GM20431 (cell line): ENCODE measurements around the gene KCNMB1.
"Not testable (repeated sequence)": the region's sequence is repeated elsewhere in the genome, so short reads cannot be mapped to it uniquely, and the experiment has no call there.

Experiments
- in situ Hi-C: fragments of 300-500 bp; cut with MseI, MboI; formaldehyde crosslinking; loops from one replicate; pipeline ENCODE4 v1.15.0; 2020; ENCODE audit warnings: low sequenced_read_pairs; ENCODE audit not compliant: unreplicated experiment

The KCNMB1 gene

DNA sequence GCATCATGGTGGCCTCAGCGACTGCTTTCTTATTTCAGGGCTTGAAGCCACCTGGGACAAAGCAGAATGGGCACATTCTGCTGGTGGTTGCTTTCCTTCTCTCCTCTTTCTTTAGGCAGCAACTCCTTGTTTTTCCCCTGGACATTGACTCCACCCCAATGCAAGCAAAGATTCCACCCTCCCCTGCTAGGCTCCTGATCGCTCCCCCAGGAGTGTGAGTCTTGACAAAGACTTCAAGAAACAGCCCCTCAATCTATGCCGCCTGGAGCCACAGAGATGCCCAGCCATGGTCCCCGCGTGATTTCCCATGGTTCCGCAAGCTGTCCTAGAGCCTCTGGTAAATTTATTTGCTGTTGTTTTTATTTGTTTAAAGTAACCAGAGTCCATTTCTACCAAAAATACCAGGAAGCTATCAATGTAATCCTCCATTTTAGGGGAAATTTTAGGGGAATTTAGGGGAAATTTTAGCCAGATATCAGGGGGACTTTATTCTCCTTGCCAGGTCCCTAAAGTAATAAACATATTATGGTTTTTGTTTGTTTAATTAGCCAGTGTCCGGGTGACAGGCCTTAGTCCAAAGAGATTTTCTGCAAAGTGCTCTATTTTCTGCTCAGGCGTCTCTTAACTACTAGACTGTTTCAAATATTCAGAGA is 2.3 kb downstream of the KCNMB1 start:
- in situ Hi-C loops, result no loop called here

DNA sequence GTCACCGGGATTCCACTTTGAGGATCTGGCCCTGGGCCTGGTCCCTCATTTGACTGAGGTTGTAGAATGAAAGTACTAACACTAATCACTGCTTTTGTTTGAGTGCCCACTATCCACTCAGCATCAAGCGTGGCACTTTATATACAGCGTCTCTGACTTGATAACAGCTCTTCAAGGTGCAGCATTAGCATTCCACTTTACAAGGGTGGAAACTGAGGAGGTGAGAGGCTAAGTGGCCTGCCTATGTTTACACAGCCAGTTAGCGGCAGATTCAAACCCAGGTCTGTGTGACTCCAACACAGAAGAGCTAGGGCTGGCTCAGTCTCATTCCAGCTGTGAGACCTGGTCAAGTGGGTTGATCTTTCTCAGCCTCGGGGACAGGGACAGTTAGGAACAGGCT is 5.9 kb downstream of the KCNMB1 start:
- in situ Hi-C loops, result no loop called here

DNA sequence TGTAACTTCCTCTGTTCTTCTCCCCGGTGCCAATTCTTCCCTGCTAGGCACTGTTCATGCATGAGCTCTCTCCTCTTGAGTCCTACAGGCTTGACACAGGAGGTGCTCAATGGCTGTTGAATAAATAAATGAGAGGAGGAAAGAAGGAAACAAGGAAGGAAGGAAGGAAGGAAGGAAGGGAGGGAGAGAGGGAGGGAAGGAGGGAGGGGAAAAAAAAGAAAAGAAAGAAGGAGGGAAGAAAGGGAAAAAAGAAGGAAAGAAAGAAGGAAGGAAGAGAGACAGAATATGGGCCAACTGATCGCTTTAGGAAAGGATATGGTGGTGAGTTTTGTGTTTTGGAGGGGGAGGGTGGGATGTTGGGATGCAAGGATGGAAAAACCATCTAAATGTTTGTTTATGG is 6.4 kb downstream of the KCNMB1 start:
- in situ Hi-C loops, result no loop called here

DNA sequence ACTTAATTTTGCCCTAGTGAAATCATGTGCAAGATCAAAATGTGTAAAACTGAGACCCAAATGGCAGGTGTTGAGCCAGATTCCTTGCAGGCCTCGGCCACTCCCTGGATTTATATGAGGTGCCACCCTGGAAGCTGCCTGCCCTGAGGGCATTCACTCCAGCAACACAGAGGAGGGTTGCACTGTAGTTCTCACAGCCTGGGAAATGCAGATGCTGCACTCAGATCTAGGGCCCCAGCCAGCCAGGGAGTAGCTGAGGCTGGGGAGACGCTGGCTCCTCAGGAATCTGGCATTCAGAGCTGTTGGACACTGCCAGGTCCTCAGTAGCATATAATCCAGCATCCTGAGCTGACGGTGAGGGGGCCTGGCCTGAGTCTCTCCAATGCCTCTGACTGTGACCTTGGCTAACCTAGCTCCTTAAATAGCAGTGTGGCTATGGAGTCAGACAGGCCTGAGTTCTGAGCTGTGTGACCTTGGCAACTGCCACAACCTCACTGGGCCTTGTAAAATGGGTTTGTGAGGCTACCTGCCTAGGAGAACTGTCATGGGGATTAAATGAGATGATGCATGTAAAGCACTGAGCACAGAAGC is 8.7 kb downstream of the KCNMB1 start:
- in situ Hi-C loops, result no loop called here

DNA sequence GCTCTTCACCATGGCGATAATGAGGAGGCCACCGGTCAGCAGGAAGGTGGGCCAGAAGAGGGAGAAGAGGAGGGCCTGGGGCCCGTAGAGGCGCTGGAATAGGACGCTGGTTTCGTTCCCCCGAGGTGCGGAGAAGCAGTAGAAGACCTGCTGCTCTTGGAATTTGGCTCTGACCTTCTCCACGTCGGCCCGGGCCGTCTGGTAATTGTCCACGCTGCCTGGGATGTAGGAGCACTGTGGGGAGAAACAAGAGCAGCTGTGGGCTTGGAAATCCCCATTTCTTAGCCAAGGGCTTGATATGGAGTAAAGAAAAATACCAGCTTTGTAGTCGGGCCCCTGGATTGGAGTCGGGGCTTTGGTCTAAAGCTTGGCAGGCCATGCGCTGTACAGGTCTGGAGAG is 10.4 kb downstream of the KCNMB1 start:
- in situ Hi-C loops, result no loop called here

DNA sequence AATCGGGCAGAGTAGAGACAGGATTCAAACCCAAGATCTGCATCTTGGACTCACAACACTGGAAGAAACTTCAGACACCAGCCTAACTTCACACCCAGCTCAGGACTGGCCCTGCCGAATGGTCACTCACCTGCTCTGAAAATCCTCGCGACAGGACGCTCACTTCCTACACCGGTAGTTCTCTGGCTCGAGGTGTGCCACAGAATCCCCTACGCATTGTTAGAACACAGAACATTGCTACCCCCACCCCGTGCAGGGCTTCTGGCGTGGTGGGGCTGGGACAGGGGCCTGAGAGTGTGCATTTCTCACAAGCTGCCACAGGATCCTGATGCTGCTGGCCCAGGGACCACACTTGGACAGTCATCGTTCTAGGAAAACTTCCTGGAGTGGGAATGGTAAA is 12.1 kb downstream of the KCNMB1 start:
- in situ Hi-C loops, result no loop called here

DNA sequence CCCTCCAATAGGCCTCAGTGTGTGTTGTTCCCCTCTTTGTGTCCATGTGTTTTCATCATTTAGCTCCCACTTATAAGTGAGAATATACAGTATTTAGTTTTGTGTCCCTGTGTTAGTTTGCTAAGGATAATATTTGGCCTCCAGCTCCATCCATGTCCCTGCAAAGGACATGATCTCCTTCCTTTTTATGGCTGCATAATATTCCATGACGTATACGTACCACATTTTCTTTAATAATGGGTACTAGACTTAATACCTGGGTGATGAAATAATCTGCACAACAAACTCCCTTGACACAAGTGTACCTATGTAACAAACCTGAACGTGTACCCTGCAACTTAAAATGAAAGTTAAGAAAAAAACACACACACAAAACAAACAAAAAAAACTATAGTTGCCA is 12.6 kb downstream of the KCNMB1 start:
- in situ Hi-C loops, result not testable (repeated sequence)

DNA sequence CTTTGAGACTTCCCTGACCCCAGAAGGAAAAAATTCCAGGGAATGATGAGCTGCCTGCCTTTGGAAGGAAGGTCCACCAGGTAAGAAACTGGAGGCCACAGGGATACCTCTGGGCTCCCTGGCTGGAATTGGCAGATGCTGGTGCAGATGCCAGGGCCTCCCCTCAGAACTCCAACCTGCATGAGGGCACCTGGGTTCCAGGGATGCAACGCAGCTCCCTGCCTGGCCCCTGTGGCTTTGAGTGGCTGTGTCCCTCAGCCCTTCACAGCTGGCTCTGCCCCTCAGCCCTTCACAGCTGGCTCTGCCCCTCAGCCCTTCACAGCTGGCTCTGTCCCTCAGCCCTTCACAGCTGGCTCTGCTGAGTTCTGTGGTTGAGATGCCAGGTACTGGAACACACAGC is 13.9 kb downstream of the KCNMB1 start:
- in situ Hi-C loops, result no loop called here

DNA sequence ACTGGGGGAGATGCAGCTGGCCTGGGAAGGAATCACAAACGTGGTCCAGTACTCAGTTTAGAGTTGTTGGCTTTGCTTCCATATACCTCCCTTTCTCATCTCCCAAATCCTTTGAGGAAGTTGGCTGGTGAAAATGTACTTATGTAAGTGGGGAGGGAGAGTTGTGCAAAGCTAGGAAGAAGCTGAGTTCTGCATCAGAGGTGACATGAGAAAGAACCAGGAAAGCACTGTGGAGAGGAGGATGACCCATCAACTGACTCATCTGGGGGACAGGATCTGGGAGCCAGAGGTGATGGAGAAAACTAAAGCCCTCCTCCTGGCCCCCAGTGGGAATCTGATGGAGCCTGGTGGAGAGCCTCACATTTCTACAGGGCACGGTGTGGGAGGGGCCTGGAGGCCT is 16.2 kb downstream of the KCNMB1 start:
- in situ Hi-C loops, result no loop called here

DNA sequence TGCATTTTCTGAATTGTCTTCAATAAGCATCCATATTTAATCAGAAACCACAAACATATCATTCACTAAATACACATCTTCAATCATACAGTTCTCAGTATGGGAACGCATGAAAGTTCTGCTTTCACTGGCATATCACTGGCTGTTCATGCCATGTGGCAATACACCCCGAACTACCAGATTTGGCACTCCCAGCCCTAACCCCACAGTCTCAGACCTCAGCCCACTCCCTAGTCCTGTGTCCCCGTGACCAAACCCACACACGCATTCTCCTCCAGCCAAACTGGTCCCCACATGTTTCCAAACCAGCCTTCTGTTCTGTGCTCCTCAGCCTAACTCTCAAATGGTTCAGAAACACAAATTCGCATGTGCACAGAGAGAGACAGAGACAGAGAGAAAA is 20.6 kb downstream of the KCNMB1 start:
- in situ Hi-C loops, result no loop called here

DNA sequence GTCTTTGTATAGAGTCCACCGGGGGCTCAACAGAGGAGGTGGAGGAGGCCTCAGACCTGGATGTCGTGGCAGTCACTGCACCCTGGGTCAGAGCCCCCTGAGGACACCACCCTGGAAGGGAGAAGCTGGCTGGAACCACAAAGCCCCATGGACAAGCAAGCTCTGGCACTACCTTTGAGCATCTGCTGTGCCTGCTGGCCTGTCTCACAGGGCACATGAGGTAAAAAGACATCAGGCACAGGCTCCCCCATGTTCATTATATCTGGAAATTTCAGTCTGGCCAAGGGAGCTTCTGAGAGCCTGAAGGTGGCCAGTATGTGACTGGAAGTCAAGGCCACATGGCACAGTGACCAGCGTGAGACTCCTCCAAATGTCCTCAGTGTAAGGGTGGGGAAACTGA is 22.9 kb downstream of the KCNMB1 start:
- in situ Hi-C loops, result no loop called here

DNA sequence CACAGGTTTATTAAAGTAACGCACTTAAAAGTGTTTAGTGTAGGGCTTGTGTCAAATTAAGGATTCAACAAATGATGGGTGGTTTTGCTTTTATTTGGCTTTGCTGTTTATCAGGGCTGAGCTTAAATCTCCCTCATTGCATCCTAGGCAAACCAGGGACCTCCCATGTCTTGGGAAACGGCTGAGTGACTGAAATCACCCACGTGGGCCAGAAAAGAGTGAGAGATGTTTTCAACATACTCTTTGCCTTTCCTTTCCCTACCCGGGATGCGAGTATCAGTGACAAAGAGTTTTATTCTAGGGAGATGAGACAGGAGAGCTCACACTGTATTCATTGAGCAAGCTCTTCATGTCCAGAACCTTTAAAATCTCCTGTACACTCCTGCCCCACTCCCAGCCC is 23.3 kb downstream of the KCNMB1 start:
- in situ Hi-C loops, result no loop called here

DNA sequence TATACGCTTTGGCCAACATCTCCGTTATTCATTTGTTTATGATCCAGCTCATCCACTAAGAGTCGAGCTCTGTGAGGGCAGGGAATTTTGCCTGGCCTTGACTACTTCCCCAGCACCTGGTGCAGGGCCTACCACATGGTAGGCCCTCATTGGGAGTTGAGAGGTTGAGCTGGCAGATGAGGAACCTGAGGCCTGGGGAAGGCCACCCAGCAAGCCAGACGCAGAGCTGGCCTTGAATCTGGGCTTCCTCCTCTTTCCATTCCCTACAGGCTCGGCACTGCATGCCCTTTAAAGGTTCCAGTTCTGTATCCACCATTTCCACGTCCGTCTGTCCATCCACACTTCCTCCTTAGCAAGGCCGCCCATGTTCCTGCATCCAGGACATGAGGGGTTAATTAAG is 24.2 kb downstream of the KCNMB1 start:
- in situ Hi-C loops, result no loop called here

DNA sequence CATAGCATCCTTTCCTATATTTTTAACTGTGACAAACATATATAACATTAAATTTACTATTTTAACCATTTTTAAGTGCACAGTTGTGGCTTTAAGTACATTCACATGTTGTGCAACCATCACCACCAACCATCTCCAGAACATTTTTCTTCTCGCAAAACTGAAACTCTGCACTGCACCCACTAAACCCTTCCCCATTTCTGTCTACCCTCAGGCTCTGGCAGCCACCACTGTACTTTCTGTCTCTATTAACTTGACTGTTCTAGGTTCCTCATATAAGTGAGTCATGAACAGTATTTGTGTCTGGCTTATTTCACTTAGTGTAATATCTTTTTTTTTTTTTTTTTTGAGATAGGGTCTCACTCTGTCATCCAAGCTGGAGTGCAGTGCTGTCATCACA is 25.5 kb downstream of the KCNMB1 start:
- in situ Hi-C loops, result no loop called here

DNA sequence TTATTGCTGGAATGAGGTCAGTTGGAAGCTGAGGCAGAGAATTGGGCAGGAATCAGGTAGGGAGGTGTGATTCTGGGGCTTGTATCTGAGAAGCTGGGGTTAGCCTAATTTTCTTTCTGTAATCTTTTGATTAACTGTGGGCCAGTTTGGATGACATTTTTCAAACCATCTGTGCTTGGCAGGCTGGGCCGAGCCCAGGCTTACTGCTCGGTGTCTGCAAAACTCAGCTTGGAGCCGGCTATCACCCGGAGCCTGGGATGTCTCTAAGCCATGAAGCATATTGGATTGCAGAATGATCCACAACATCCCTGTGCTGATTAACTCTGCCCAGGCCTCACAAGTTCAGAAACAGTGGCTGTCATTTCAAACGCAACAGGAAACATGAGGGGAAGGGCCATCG is 26.5 kb downstream of the KCNMB1 start:
- in situ Hi-C loops, result no loop called here

DNA sequence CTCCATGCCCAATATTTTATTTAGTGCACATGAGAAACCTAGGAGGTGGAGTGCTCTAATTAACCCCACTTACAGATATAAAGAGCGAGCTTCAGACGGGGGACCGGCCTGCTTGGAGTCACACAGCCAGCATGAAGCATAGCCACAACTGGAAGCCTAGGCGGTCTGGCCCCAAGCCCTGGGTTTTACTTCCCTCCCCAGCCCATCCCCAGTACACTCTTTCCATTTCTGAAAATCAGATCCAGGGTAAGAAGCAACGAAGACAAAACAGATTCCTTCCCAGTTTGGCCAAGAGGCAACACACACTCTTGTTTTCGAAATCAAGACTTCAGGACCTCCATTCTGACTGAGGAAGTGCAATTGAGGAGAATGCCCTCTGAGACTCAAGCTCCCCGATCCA is 27.1 kb downstream of the KCNMB1 start:
- in situ Hi-C loops, result no loop called here

DNA sequence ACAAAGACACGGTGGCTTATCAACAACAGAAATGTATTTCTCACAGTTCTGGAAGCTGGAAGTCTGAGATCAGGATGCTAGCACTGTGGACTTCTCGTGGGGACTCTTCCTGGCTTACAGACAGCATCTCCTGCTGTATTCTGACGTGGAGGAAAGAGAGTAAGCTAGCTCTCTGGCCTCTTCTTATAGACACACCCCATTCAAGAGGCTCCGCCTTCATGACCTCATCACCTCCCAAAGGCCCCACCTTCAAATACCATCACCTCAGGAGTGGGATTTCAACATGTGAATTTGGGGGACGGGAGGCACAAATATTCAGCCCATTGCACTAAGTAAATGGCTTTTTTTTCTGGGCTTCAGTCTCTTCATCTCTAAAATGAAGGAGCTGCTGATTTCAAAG is 27.6 kb downstream of the KCNMB1 start:
- in situ Hi-C loops, result no loop called here

DNA sequence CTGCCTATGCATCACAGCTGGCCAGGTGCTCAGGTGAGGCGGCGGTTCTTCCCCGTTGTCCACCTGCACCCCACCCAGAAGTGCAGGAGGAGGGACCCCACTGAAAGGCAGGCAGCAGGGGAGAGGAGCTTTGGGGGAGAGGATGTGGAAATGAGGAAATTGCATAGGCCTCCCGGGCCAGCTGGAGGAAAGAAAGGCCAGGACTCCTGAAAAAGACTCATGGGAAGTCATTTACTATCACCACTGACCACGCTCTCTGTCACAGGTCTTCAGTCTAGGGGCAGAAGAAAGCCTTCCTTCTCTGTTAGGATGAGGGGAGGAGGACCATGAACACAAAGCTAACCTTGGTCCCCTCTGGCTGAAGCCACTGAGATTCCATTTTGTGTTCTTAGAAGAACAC is 28.1 kb downstream of the KCNMB1 start:
- in situ Hi-C loops, result no loop called here

DNA sequence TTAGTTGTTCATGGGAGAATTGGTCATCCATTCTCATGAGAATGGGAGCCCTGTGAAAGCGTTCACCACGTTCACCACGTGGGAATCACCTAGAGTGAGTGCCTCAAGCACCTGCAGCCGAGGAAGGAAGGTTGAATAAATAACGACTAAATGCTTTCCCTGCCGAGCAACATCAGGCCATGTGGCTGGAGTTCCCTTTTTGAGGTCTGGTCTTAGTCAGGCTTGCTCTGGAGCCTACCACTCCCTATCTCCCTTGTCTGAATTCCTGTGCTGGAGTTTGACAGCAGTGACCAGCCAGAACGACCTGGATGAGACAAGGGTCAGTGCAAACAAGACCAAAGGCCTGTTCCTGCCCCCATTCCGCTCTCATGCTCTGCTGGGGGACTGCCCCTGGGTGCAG is 28.5 kb downstream of the KCNMB1 start:
- in situ Hi-C loops, result no loop called here

DNA sequence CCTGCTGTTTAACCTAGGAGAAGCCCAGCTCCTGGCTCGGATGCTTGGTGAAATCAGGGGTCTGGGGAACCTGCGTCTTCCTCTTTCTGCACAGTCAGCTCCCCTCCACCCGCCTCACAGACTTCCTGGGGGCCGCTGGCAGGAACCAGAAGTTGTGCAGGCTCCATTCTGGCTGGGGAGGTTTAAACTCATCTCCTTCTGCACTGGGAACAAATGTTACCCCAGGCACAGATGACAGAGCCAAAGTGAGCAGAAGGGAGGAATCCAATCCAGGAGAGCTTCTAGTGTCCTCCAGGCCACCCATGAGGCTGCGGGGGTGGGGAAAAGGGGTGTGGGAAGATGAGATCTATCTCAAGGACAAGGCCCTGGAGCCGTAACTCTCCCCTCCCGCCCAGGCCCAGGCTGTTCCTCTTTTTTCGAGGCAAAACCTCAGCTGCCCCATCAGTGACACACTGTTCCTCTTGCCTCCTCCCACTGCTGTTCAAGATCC is 31.2 kb downstream of the KCNMB1 start:
- in situ Hi-C loops, result no loop called here

DNA sequence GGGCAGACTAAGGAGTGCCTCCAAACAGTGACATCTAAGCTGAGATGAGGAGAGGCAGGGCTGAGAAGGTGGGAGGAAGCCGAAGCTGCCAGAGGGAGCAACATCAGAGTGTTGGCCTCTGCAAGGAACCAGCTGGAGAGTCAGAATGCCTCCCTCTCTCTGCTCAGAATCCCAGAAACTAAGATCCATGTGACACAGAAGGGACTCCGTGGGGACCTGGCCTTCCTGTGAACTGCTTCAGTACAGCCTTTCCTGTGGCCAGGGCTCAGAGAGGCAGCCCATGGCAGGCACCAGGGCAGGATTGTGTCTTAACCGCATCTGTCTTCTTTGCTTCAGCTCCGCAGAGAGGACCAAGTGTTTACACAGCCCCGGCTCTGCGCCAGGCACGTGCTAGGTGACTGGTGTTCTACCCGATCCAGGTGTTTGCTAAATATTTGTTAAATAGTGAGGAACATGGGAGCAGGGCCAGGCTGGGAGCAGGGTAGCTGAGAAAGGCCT is 33.5 kb downstream of the KCNMB1 start:
- in situ Hi-C loops, result no loop called here

DNA sequence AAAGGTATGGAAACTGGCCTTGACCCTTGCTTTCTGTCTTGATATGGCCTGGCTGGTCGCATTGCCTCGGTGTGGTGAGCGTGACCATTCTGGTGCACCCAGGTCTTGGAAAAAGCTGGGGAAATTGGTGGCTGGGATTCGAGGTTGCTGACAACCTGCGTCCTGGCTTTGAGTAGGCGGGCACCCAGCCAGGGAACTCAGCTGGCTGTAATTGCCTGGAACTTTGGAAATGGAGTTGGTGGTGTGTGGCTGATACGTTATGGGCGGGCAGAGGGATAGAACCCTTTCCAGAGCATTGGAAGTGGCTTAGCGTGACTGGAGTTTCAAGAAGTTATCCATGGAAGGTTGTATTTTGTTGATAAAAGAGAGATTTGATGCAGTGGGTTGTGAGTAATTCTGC is 35.2 kb downstream of the KCNMB1 start:
- in situ Hi-C loops, result no loop called here
